DND-41 (cell line): ENCODE measurements around the gene FITM1.

Experiments
- ATAC-seq: fragments of 200-7000 bp; cut with Tn5 transposase; 3 replicates; pipeline ENCODE4 v1.9.1; 2021; ENCODE audit warnings: low read depth; ENCODE audit not compliant: insufficient read depth
- DNase-seq: peaks from one replicate; pipeline ENCODE4 v3.0.0-alpha.2; 2020
- H2AFZ ChIP-seq: 2 replicates; pipeline ENCODE4 v1.6.0; 2012; ENCODE audit warnings: low read depth, low read length
- H3K27ac ChIP-seq: 2 replicates; pipeline ENCODE4 v1.5.1; 2012; ENCODE audit warnings: low read length, inconsistent platforms
- H3K27me3 ChIP-seq: fragments of 200-600 bp; sonication (generic); 2 replicates; pipeline ENCODE4 v1.6.0; 2012; ENCODE audit warnings: low read length, mild to moderate bottlenecking, inconsistent platforms; ENCODE audit not compliant: insufficient read depth, poor library complexity
- H3K36me3 ChIP-seq: 2 replicates; pipeline ENCODE4 v1.5.1; 2012; ENCODE audit warnings: low read length, inconsistent platforms; ENCODE audit not compliant: insufficient read depth
- H3K4me1 ChIP-seq: 2 replicates; pipeline ENCODE4 v1.5.1; 2012; ENCODE audit warnings: mild to moderate bottlenecking, low read length; ENCODE audit not compliant: insufficient read depth
- H3K4me2 ChIP-seq: 2 replicates; pipeline ENCODE4 v1.6.0; 2012; ENCODE audit warnings: mild to moderate bottlenecking, moderate library complexity, low read length, inconsistent platforms; ENCODE audit not compliant: insufficient read depth
- H3K4me3 ChIP-seq, 2 experiments: fragments of 200-600 bp in 1 of 2; shearing (Covaris generic) in 1 of 2; 2 replicates each; pipeline ENCODE4 v1.5.1; 2012 to 2016; ENCODE audit warnings: inconsistent platforms in 2 of 2, low read length in 2 of 2, mild to moderate bottlenecking in 2 of 2, low read depth in 1 of 2, moderate library complexity in 1 of 2
- H3K79me2 ChIP-seq: 2 replicates; pipeline ENCODE4 v1.6.0; 2012; ENCODE audit warnings: low read length, inconsistent platforms; ENCODE audit not compliant: insufficient read depth
- H3K9ac ChIP-seq: 2 replicates; pipeline ENCODE4 v1.6.0; 2012; ENCODE audit warnings: low read depth, mild to moderate bottlenecking, inconsistent platforms, low read length, moderate library complexity
- H3K9me3 ChIP-seq: 2 replicates; pipeline ENCODE4 v1.5.1; 2012; ENCODE audit warnings: low read length, moderate library complexity, mild to moderate bottlenecking, inconsistent platforms; ENCODE audit not compliant: insufficient read depth, severe bottlenecking
- H4K20me1 ChIP-seq: 2 replicates; pipeline ENCODE4 v1.6.0; 2012; ENCODE audit warnings: low read length; ENCODE audit not compliant: insufficient read depth
- CTCF ChIP-seq: IDR thresholded peaks from 2 replicates; pipeline ENCODE4 v1.5.1; 2012; ENCODE audit warnings: borderline replicate concordance, low read length, moderate library complexity, mild to moderate bottlenecking; ENCODE audit not compliant: poor library complexity, severe bottlenecking; ENCODE audit errors: extremely low read depth
- EZH2 ChIP-seq: IDR thresholded peaks from 3 replicates; pipeline ENCODE4 v1.6.1; 2012; ENCODE audit warnings: borderline replicate concordance, low read depth, mild to moderate bottlenecking, moderate library complexity, low read length, inconsistent platforms; ENCODE audit not compliant: severe bottlenecking

Gene FITM1

GRCh38 chr14:24165785-24166184 lies 35.3 kb downstream of the FITM1 start:
- Histone ChIP-seq H3K9ac (no peak overlapping the region), H2AFZ (no peak overlapping the region), H3K9me3 (no peaks in the 10 kb centered on the region), H4K20me1 (no peaks in the 10 kb centered on the region), H3K4me3 (no peak overlapping the region), H3K27me3 (no peaks in the 10 kb centered on the region), H3K36me3 (peaks cover 42% of the 10 kb centered on the region), H3K27ac (no peak overlapping the region), H3K4me1 (peaks cover 17% of the 10 kb centered on the region), H3K4me2 (no peak overlapping the region), H3K79me2 (peaks cover 9% of the 10 kb centered on the region)
- TF ChIP-seq CTCF (no peak), EZH2 (no peak)
- ATAC-seq (no peak), DNase-seq (no peak)

GRCh38 chr14:24167469-24168114 lies 37.1 kb downstream of the FITM1 start:
- Histone ChIP-seq H3K27ac (no peak overlapping the region), H3K9ac (no peak overlapping the region), H3K4me2 (no peak overlapping the region), H3K27me3 (no peaks in the 10 kb centered on the region), H3K4me1 (0 out of 2 replicates have a peak, but pooled peaks cover 2% of the 10 kb centered on the region), H3K36me3 (peaks cover 36% of the 10 kb centered on the region), H2AFZ (no peak overlapping the region), H3K9me3 (no peaks in the 10 kb centered on the region), H3K4me3 (no peak overlapping the region), H3K79me2 (no peaks in the 10 kb centered on the region), H4K20me1 (no peaks in the 10 kb centered on the region)
- TF ChIP-seq CTCF = no peak
- no peak for TF ChIP-seq EZH2
- DNase-seq = no peak
- no peak for ATAC-seq

GRCh38 chr14:24171422-24172260 lies 41.2 kb downstream of the FITM1 start, which contains the start of gene REC8:
REC8 (plus strand) TSS chr14:24172080; CDS start chr14:24172553, 473 bp downstream.
- no peak for ATAC-seq
- no peaks in the 10 kb centered on the region for H3K27me3 ChIP-seq
- no peak within 1 kb of the TSS for H3K4me3 ChIP-seq
- no peak within 1 kb of the TSS for H3K4me2 ChIP-seq
- TF ChIP-seq EZH2 (no peak), CTCF (no peak)
- no peaks in the 10 kb centered on the region for H3K79me2 ChIP-seq
- H2AFZ ChIP-seq = no peak within 1 kb of the TSS
- H3K9me3 ChIP-seq = no peaks in the 10 kb centered on the region
- no peaks in the 10 kb centered on the region for H4K20me1 ChIP-seq
- no peak for DNase-seq
- H3K27ac ChIP-seq = no peak within 1 kb of the TSS
- H3K4me1 ChIP-seq = no peaks in the 10 kb centered on the region
- H3K36me3 ChIP-seq = no peaks in the 10 kb centered on the region
- no peak within 1 kb of the TSS for H3K9ac ChIP-seq
